Kidney (tissue), 14 donors: Measurements from ENCODE around the gene CFAP65. TPM values are rescaled to one million over a fixed set of nuclear protein-coding genes. Genes with fewer than 3 reads are reported as not detected.

ENCODE experiments used
- DNase-seq, 5 donors: peaks; one replicate each; pipeline ENCODE4 v3.0.0-alpha.2; 2013 to 2020
- FAIRE-seq: peaks from 2 replicates; lab custom pipeline; 2012; peaks lifted over from hg19 to GRCh38; lab: Jason Lieb, UNC
- H3K27ac ChIP-seq, 2 donors: one replicate each; pipeline ENCODE4 v1.7.0; 2013; ENCODE audit warnings: low read depth in 2 of 2, low read length in 2 of 2, inconsistent platforms in 1 of 2
- H3K27me3 ChIP-seq: one replicate; pipeline ENCODE4 v1.7.1; 2013; ENCODE audit warnings: low read length, inconsistent platforms; ENCODE audit not compliant: control insufficient read depth, insufficient read depth
- H3K36me3 ChIP-seq, 3 donors: one replicate each; pipeline versions ENCODE4 v1.7.0 to v1.7.1; 2013; ENCODE audit warnings: low read length in 3 of 3, control low read depth in 1 of 3, inconsistent platforms in 1 of 3; ENCODE audit not compliant: insufficient read depth in 3 of 3, control insufficient read depth in 2 of 3
- H3K4me1 ChIP-seq, 3 donors: one replicate each; pipeline versions ENCODE4 v1.7.0 to v1.7.1; 2013; ENCODE audit warnings: low read length in 3 of 3, inconsistent platforms in 1 of 3, low read depth in 1 of 3; ENCODE audit not compliant: control insufficient read depth in 2 of 3, insufficient read depth in 2 of 3
- H3K4me3 ChIP-seq, 3 donors: one replicate each; pipeline versions ENCODE4 v1.7.0 to v1.8.1; 2013; ENCODE audit warnings: low read length in 3 of 3, control low read depth in 1 of 3, inconsistent platforms in 1 of 3
- H3K9ac ChIP-seq, 3 donors: one replicate each; pipeline versions ENCODE4 v1.7.0 to v1.7.1; 2013; ENCODE audit warnings: low read length in 3 of 3, control low read depth in 1 of 3, inconsistent platforms in 1 of 3
- H3K9me3 ChIP-seq, 3 donors: one replicate each; pipeline versions ENCODE4 v1.7.0 to v1.7.1; 2013; ENCODE audit warnings: low read length in 3 of 3, control low read depth in 1 of 3, inconsistent platforms in 1 of 3; ENCODE audit not compliant: control insufficient read depth in 2 of 3, insufficient read depth in 1 of 3
- CTCF ChIP-seq: IDR thresholded peaks from 3 replicates; pipeline ENCODE4 v1.5.1; 2012; ENCODE audit warnings: mild to moderate bottlenecking, moderate library complexity, borderline replicate concordance; ENCODE audit not compliant: insufficient read depth; ENCODE audit errors: extremely low read depth
- intact Hi-C: fragments of 100-400 bp; cut with DNase I; formaldehyde crosslinking; loops from one replicate; pipeline ENCODE4 v1.11.1; 2022
- polyA plus RNA-seq: library from polyadenylated mRNA; stranded (reverse); fragments of 350-450 nt; fragmentation: Illumina TruSeq; extraction: RNeasy Lipid Tissue Mini Kit (QIAGEN cat#74804); gene quantifications from one replicate; pipeline ENCODE4 v1.2.3, GENCODE V29; 2014; ENCODE audit warnings: low read depth, low replicate concordance; ENCODE audit not compliant: insufficient read depth
- total RNA-seq: library from RNA; stranded (reverse); fragmentation: NEBNext Ultra II Directional; extraction: Animal tissue kit (Norgen Biotek cat#: 25700); gene quantifications from one replicate; pipeline ENCODE4 v1.2.1, GENCODE V29; 2021
- donor health status: control.
- donor health status: control.
- donor health status: control.
- donor health status: control.
- donor health status: control.
- donor health status: DM: yes; HTN: yes; CAD: no.
- donor health status: Normal renal cell carcinoma (clear cell type).

The CFAP65 gene
- total and polyA plus RNA-seq, 2 donors from 2014 or later = 0.73 to 2.0 TPM

DNA sequence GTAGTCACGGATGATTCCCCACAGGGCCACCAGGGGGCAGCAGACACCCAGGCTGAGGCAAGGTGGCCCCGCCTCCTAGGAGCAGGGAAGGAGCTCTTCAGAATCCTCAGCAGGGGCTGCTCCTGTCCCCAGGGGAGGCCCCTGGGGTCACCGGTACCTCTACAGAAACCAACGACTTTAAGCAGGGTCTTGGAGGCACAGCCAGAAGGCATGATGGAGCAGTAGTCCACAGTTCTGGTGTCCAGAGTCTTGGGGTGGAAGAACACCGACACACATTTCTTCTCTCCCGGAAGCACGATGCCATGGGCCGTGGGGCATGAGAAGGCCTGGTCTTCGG is 11.5 kb downstream of the CFAP65 start:
- no peak overlapping the region for H3K9ac ChIP-seq
- H3K4me1 ChIP-seq = no peaks in the 10 kb centered on the region
- no peak overlapping the region for H3K4me3 ChIP-seq
- no peaks in the 10 kb centered on the region for H3K27me3 ChIP-seq
- H3K27ac ChIP-seq = no peak overlapping the region
- TF ChIP-seq CTCF = peak; percentile 93
- intact Hi-C loops = no loop called here
- H3K9me3 ChIP-seq = no peaks in the 10 kb centered on the region
- H3K36me3 ChIP-seq = no peaks in the 10 kb centered on the region
- DNase-seq (peak; percentile 81 to 89 (median 84)), FAIRE-seq (no peak)

- no peak for TF ChIP-seq CTCF
- Histone ChIP-seq H3K9ac (no peak overlapping the region), H3K4me3 (no peak overlapping the region), H3K9me3 (no peaks in the 10 kb centered on the region), H3K4me1 (no peaks in the 10 kb centered on the region), H3K27ac (no peak overlapping the region), H3K27me3 (no peaks in the 10 kb centered on the region), H3K36me3 (no peaks in the 10 kb centered on the region)
- DNase-seq (peak in 1 of 5 donors; percentile 51), FAIRE-seq (no peak)
- intact Hi-C loops = no loop called here
Observed at GRCh38 chr2:219028996-219029828, 12.1 kb downstream of the CFAP65 start.

DNA sequence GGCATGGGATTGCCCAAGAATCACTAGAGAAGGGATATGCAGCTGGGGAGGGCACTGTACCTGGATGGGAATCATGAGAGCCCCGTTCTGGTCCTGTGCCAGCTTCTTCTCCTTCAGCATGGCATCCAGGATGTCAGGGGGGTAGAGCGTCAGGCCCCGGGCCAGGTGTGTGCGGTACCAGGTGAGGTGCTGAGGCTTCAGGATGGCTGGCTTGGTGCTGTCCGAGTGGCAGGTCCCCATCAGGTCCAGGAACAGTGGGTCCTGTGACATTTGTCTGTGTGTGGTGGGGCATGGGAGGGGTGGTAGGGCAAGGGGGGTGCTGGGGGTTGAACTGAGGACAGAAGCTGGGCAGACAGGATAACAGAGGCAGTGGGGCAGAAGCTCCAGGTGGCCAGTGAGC is 13.2 kb downstream of the CFAP65 start:
- no peaks in the 10 kb centered on the region for H3K36me3 ChIP-seq
- H3K4me1 ChIP-seq = no peaks in the 10 kb centered on the region
- H3K4me3 ChIP-seq = no peak overlapping the region
- H3K27me3 ChIP-seq = no peaks in the 10 kb centered on the region
- H3K9me3 ChIP-seq = no peaks in the 10 kb centered on the region
- no peak overlapping the region for H3K27ac ChIP-seq
- FAIRE-seq = no peak
- H3K9ac ChIP-seq = no peak overlapping the region
- no peak for TF ChIP-seq CTCF
- DNase-seq = peak in 1 of 5 donors; percentile 68
- intact Hi-C loops = no loop called here
